Coronary artery (tissue), 2 donors: ENCODE data around the gene TMEM80.

ENCODE experiments used
- DNase-seq: peaks from one replicate; pipeline ENCODE4 v3.0.0-alpha.2; 2017; ENCODE audit warnings: low spot score
- H3K27ac ChIP-seq, 2 donors: fragments of 200-600 bp; sonication (generic); one replicate each; pipeline ENCODE4 v1.5.1; 2016 to 2019
- H3K4me3 ChIP-seq: fragments of 200-600 bp; sonication (generic); 2 replicates; pipeline ENCODE4 v1.5.1; 2016; ENCODE audit warnings: mild to moderate bottlenecking, moderate library complexity
- CTCF ChIP-seq: fragments of 200-600 bp; sonication (generic); IDR thresholded peaks from one replicate; pipeline ENCODE4 v1.5.1; 2019; ENCODE audit warnings: antibody characterized with exemption

Gene TMEM80

GRCh38 chr11:724049-724777, 28.6 kb downstream of the TMEM80 start:
- H3K4me3 ChIP-seq = no peak overlapping the region
- TF ChIP-seq CTCF = no peak
- H3K27ac ChIP-seq = no peak overlapping the region
- DNase-seq = no peak

- no peak for DNase-seq
- no peak for TF ChIP-seq CTCF
- Histone ChIP-seq H3K27ac (no peak overlapping the region), H3K4me3 (no peak overlapping the region)
These were observed 29.3 kb downstream of the TMEM80 start for GRCh38 chr11:724778-725386.

DNA sequence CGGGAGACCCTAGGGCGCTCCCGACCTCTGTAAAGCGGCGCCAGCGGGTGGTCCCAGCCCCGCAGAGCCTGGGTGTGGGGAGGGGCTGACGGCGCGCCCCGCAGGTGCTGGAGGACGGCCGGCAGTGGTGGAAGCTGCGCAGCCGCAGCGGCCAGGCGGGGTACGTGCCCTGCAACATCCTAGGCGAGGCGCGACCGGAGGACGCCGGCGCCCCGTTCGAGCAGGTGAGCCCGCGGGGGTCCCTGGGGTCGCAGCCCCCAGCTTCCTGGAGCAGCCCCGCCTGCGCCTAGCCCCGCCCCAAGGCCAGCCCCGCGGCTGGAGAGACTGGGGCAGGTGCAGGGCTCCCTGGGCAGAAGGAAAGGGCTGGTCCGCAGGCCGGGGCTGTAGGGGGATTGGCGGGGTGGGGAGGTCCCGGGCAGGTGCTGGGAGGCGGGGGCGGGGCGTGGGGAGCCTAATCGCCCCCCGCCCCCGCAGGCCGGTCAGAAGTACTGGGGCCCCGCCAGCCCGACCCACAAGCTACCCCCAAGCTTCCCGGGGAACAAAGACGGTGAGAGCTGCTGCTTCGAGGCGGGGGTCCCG, 30.1 kb downstream of the TMEM80 start:
- TF ChIP-seq CTCF = no peak
- Histone ChIP-seq H3K4me3 (peak overlapping the region; percentile 59), H3K27ac (peak overlapping the region in 1 of 2 donors; percentile 92)
- DNase-seq = no peak

GRCh38 chr11:726278-727220, 30.9 kb downstream of the TMEM80 start:
- H3K27ac ChIP-seq = peak overlapping the region; percentile 57 to 92
- peak overlapping the region; percentile 59 for H3K4me3 ChIP-seq
- TF ChIP-seq CTCF = no peak
- DNase-seq = peak; percentile 77

- peak overlapping the region; percentile 57 to 92 for H3K27ac ChIP-seq
- peak overlapping the region; percentile 1 for H3K4me3 ChIP-seq
- peak; percentile 74 for DNase-seq
- no peak for TF ChIP-seq CTCF
These were observed 31.7 kb downstream of the TMEM80 start for GRCh38 chr11:727281-727701.

GRCh38 chr11:727859-728748, 32.5 kb downstream of the TMEM80 start:
- TF ChIP-seq CTCF = peak; percentile 97
- Histone ChIP-seq H3K27ac (peak overlapping the region; percentile 57 to 92), H3K4me3 (peak overlapping the region; percentile 1)
- DNase-seq = peak; percentile 95
